ENCODE results near the gene MTHFSD. TPM values are rescaled to one million over a fixed set of nuclear protein-coding genes. Genes with fewer than 3 reads are reported as not detected.
A peak's percentile ranks its signal among the peaks of the same experiment; 100 is the strongest.

MTHFSD gene
- polyA plus RNA-seq, 1 donor: 19.5 TPM

- Histone ChIP-seq H3K9me3 (ENCODE audit: control insufficient read depth, low read depth, low read length) (peaks cover 14% of the 10 kb centered on the region), H3K27me3 (ENCODE audit: control insufficient read depth, insufficient read depth, low read length) (peaks cover 83% of the 10 kb centered on the region), H3K4me1 (ENCODE audit: control insufficient read depth, insufficient read depth, low read length) (peaks cover 8% of the 10 kb centered on the region), H3K4me3 (ENCODE audit: low read length) (no peak overlapping the region), H3K36me3 (ENCODE audit: control insufficient read depth, insufficient read depth, low read length) (peaks cover 17% of the 10 kb centered on the region), H3K27ac (ENCODE audit: low read length) (peak overlapping the region; percentile 16)
- no CpG with 5 or more reads among the region's 16 CpGs for WGBS (ENCODE audit: insufficient coverage, low lambda C conversion rate)
- no peak for DNase-seq
Measured at GRCh38 chr16:86519007-86519648, 35.9 kb downstream of the MTHFSD start.

- Histone ChIP-seq H3K27ac (ENCODE audit: low read length) (peak overlapping the region; percentile 75), H3K4me1 (ENCODE audit: control insufficient read depth, insufficient read depth, low read length) (peaks cover 8% of the 10 kb centered on the region), H3K9me3 (ENCODE audit: control insufficient read depth, low read depth, low read length) (peaks cover 14% of the 10 kb centered on the region)
Measured at GRCh38 chr16:86517652-86518258, 37.3 kb downstream of the MTHFSD start.

GRCh38 chr16:86517033-86517432 lies 38.0 kb downstream of the MTHFSD start:
- peak overlapping the region; percentile 73 for H3K4me3 ChIP-seq (ENCODE audit: low read length)
- DNase-seq: no peak
- H3K36me3 ChIP-seq (ENCODE audit: control insufficient read depth, insufficient read depth, low read length): peaks cover 23% of the 10 kb centered on the region
- peaks cover 14% of the 10 kb centered on the region for H3K9me3 ChIP-seq (ENCODE audit: control insufficient read depth, low read depth, low read length)
- peaks cover 89% of the 10 kb centered on the region for H3K27me3 ChIP-seq (ENCODE audit: control insufficient read depth, insufficient read depth, low read length)
- no CpG with 5 or more reads among the region's 9 CpGs for WGBS (ENCODE audit: insufficient coverage, low lambda C conversion rate)
- H3K4me1 ChIP-seq (ENCODE audit: control insufficient read depth, insufficient read depth, low read length): peaks cover 8% of the 10 kb centered on the region
- H3K27ac ChIP-seq (ENCODE audit: low read length): peak overlapping the region; percentile 75

More at GRCh38 chr16:86517652-86518258, 37.3 kb downstream of the MTHFSD start:
- WGBS (ENCODE audit: insufficient coverage, low lambda C conversion rate): no CpG with 5 or more reads among the region's 17 CpGs
- H3K27me3 ChIP-seq (ENCODE audit: control insufficient read depth, insufficient read depth, low read length): peaks cover 87% of the 10 kb centered on the region
- H3K36me3 ChIP-seq (ENCODE audit: control insufficient read depth, insufficient read depth, low read length): peaks cover 23% of the 10 kb centered on the region
- H3K4me3 ChIP-seq (ENCODE audit: low read length): no peak overlapping the region
- peak; percentile 54 to 58 for DNase-seq

- peaks cover 90% of the 10 kb centered on the region for H3K27me3 ChIP-seq (ENCODE audit: control insufficient read depth, insufficient read depth, low read length)
- H3K9me3 ChIP-seq (ENCODE audit: control insufficient read depth, low read depth, low read length): peaks cover 14% of the 10 kb centered on the region
- DNase-seq: no peak
- no CpG with 5 or more reads among the region's 29 CpGs for WGBS (ENCODE audit: insufficient coverage, low lambda C conversion rate)
- H3K4me1 ChIP-seq (ENCODE audit: control insufficient read depth, insufficient read depth, low read length): peaks cover 8% of the 10 kb centered on the region
- H3K27ac ChIP-seq (ENCODE audit: low read length): peak overlapping the region; percentile 75
- peak overlapping the region; percentile 73 for H3K4me3 ChIP-seq (ENCODE audit: low read length)
- H3K36me3 ChIP-seq (ENCODE audit: control insufficient read depth, insufficient read depth, low read length): peaks cover 23% of the 10 kb centered on the region
Measured at GRCh38 chr16:86516623-86517003, 38.4 kb downstream of the MTHFSD start.

GRCh38 chr16:86515777-86516622 lies 39.0 kb downstream of the MTHFSD start:
- peaks cover 8% of the 10 kb centered on the region for H3K4me1 ChIP-seq (ENCODE audit: control insufficient read depth, insufficient read depth, low read length)
- peaks cover 14% of the 10 kb centered on the region for H3K9me3 ChIP-seq (ENCODE audit: control insufficient read depth, low read depth, low read length)
- no CpG with 5 or more reads among the region's 64 CpGs for WGBS (ENCODE audit: insufficient coverage, low lambda C conversion rate)
- H3K4me3 ChIP-seq (ENCODE audit: low read length): peak overlapping the region; percentile 73
- no peak for DNase-seq
- H3K27me3 ChIP-seq (ENCODE audit: control insufficient read depth, insufficient read depth, low read length): peaks cover 89% of the 10 kb centered on the region
- peaks cover 23% of the 10 kb centered on the region for H3K36me3 ChIP-seq (ENCODE audit: control insufficient read depth, insufficient read depth, low read length)
- peak overlapping the region; percentile 75 for H3K27ac ChIP-seq (ENCODE audit: low read length)

GRCh38 chr16:86515413-86515776 lies 39.6 kb downstream of the MTHFSD start:
- Histone ChIP-seq H3K36me3 (ENCODE audit: control insufficient read depth, insufficient read depth, low read length) (peaks cover 23% of the 10 kb centered on the region), H3K27ac (ENCODE audit: low read length) (peak overlapping the region; percentile 75), H3K4me3 (ENCODE audit: low read length) (peak overlapping the region; percentile 73), H3K27me3 (ENCODE audit: control insufficient read depth, insufficient read depth, low read length) (peaks cover 89% of the 10 kb centered on the region), H3K9me3 (ENCODE audit: control insufficient read depth, low read depth, low read length) (peaks cover 19% of the 10 kb centered on the region), H3K4me1 (ENCODE audit: control insufficient read depth, insufficient read depth, low read length) (peaks cover 8% of the 10 kb centered on the region)
- no peak for DNase-seq
- no CpG with 5 or more reads among the region's 29 CpGs for WGBS (ENCODE audit: insufficient coverage, low lambda C conversion rate)

- peaks cover 19% of the 10 kb centered on the region for H3K9me3 ChIP-seq (ENCODE audit: control insufficient read depth, low read depth, low read length)
- H3K27ac ChIP-seq (ENCODE audit: low read length): peak overlapping the region; percentile 75
- H3K4me3 ChIP-seq (ENCODE audit: low read length): peak overlapping the region; percentile 73
- peaks cover 23% of the 10 kb centered on the region for H3K36me3 ChIP-seq (ENCODE audit: control insufficient read depth, insufficient read depth, low read length)
- peaks cover 91% of the 10 kb centered on the region for H3K27me3 ChIP-seq (ENCODE audit: control insufficient read depth, insufficient read depth, low read length)
- DNase-seq: no peak
- WGBS (ENCODE audit: insufficient coverage, low lambda C conversion rate): 12% methylated on average over 9 of the region's 18 CpGs
- peaks cover 5% of the 10 kb centered on the region for H3K4me1 ChIP-seq (ENCODE audit: control insufficient read depth, insufficient read depth, low read length)
Measured at GRCh38 chr16:86514481-86515376, 40.3 kb downstream of the MTHFSD start.

- Histone ChIP-seq H3K27ac (ENCODE audit: low read length) (peak overlapping the region; percentile 75), H3K36me3 (ENCODE audit: control insufficient read depth, insufficient read depth, low read length) (peaks cover 23% of the 10 kb centered on the region), H3K27me3 (ENCODE audit: control insufficient read depth, insufficient read depth, low read length) (peaks cover 91% of the 10 kb centered on the region), H3K9me3 (ENCODE audit: control insufficient read depth, low read depth, low read length) (peaks cover 22% of the 10 kb centered on the region), H3K4me3 (ENCODE audit: low read length) (peak overlapping the region; percentile 73), H3K4me1 (ENCODE audit: control insufficient read depth, insufficient read depth, low read length) (peaks cover 5% of the 10 kb centered on the region)
- no peak for DNase-seq
- 14% methylated on average over 6 of the region's 35 CpGs for WGBS (ENCODE audit: insufficient coverage, low lambda C conversion rate)
Measured at GRCh38 chr16:86513471-86514277, 41.4 kb downstream of the MTHFSD start.

GRCh38 chr16:86512860-86513470 lies 42.1 kb downstream of the MTHFSD start:
- DNase-seq: no peak
- Histone ChIP-seq H3K4me1 (ENCODE audit: control insufficient read depth, insufficient read depth, low read length) (peaks cover 2% of the 10 kb centered on the region), H3K36me3 (ENCODE audit: control insufficient read depth, insufficient read depth, low read length) (peaks cover 23% of the 10 kb centered on the region), H3K27ac (ENCODE audit: low read length) (peak overlapping the region; percentile 86), H3K27me3 (ENCODE audit: control insufficient read depth, insufficient read depth, low read length) (peaks cover 91% of the 10 kb centered on the region), H3K9me3 (ENCODE audit: control insufficient read depth, low read depth, low read length) (peaks cover 22% of the 10 kb centered on the region), H3K4me3 (ENCODE audit: low read length) (peak overlapping the region; percentile 73)
- 15% methylated on average over 4 of the region's 29 CpGs for WGBS (ENCODE audit: insufficient coverage, low lambda C conversion rate)
